HG02610 (cell line): Measurements from ENCODE around the gene UBTD1.

Experiments
- ATAC-seq: cut with Tn5 transposase; IDR thresholded peaks from one replicate; pipeline ENCODE4 v1.9.1; 2021; ENCODE audit warnings: mild to moderate bottlenecking, moderate library complexity; ENCODE audit not compliant: unreplicated experiment

The UBTD1 gene

DNA sequence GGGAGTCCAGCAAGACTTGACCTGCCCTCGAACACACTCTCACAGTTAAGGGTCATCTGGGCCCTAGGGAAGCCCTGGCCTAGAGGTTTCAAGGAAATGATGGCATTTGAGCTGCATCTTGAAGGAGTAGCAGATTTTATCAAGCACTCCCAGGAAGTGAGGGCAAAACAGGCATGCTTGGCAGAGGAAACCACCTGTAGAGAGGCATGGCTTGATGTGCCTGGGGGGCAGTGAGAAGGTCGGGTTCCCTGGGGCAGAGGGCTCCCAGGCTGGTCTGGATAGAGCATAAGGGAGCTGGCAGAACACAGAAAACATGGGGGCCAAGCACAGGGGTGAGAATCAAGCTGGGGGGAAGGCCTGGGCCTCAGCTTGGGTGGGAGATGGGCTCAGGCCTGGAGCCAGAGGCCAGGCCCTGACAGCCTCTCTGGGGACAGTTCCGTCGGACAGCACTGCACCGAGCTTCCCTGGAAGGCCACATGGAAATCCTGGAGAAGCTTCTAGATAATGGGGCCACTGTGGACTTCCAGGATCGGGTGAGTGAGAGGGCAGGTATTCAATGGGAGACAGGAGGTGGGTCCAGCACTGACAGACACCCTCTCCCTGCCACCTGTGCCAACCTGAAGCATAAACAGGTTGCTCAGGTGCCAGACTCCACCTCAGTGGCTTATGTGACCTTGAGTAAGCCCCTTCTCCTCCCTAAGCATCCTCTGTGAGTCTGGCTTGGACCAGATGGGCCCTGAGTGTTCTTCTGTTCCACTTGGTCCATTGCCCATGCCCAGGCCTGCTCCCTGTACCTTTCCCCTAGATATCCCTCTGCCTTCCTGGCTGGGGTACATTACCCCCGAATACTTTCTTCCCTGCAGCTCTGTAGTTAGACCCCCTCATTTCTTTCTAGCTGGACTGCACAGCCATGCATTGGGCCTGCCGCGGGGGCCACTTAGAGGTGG lies 82.0 kb downstream of the UBTD1 start:
- ATAC-seq = no peak

GRCh38 chr10:97582169-97582568 lies 83.4 kb downstream of the UBTD1 start:
- no peak for ATAC-seq

DNA sequence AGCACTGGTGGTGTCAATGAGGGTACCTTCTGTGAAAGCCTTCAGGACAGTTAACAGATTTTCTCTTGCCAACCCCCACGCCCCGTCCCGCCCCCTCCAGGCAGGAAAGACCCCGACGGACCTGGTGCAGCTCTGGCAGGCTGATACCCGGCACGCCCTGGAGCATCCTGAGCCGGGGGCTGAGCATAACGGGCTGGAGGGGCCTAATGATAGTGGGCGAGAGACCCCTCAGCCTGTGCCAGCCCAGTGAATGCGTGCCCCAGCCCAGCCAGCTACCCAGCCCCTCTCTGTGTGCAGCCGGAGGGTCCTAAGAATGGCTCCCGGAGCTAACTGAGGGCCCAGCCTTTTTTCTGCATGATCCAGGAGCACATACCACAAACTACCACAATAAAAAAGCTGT lies 84.8 kb downstream of the UBTD1 start:
- no peak for ATAC-seq

- ATAC-seq = no peak
Measured at GRCh38 chr10:97584060-97584797, 85.5 kb downstream of the UBTD1 start, which contains the start of gene HOGA1. TSS of gene HOGA1 (plus strand) at chr10:97584389. CDS start at chr10:97584704, 315 bp downstream.

DNA sequence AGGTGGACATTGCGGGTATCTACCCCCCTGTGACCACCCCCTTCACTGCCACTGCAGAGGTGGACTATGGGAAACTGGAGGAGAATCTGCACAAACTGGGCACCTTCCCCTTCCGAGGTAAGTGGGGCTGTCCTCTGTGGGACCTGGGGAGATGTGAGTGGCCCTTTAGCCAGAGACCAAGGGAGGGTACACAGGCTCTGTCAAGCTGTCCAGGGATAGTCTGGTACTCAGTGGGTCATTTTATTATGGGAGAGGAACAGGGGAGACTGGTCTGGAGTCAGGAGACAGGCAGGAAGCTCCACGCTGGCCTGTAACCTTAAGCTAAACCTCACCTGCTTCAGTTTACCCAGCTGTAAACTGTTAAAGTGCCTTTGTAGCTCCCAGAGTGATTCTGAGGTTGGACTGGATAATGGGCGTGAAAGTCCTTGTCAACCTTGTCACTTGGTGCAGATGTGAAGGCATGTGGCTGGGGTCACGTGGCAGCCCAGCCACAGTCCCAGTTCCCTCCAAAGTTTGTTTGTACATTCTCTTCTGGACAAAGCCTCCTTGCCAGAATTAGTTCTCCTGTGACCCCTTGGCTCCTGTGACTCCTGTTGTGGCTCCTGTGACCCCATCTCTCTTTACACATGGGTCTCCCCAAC lies 86.2 kb downstream of the UBTD1 start:
- ATAC-seq = no peak

GRCh38 chr10:97585439-97585811 lies 86.7 kb downstream of the UBTD1 start:
- ATAC-seq = no peak

- no peak for ATAC-seq
Measured at GRCh38 chr10:97587183-97587582, 88.5 kb downstream of the UBTD1 start.

DNA sequence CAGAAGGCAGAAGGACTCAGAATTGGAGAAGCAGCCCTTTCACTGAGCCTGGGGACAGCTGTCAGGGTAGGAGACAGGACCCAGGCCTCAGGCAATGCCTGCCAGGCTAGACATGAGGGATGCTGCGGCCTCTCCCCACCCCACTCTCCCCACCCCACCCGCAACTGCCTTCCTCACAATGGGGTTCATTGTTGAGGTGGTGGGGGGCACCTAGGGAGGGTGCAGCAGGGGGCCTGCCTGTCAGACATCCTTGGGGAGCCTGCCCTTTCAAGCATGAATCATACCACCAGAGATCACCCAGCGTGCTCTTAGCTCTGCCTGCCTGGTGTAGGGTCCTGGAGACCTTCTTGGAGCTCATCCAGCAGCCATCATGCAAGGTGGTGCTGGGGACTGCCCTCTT lies 90.8 kb downstream of the UBTD1 start, which contains the start of gene C10orf62:
Gene C10orf62, plus strand, starts transcription at position 243 of the 400 bp plus-strand sequence. CDS start 177 bp downstream, outside the sequence.
- no peak for ATAC-seq

- no peak for ATAC-seq
Measured at GRCh38 chr10:97590082-97590747, 91.5 kb downstream of the UBTD1 start.

- no peak for ATAC-seq
Measured at GRCh38 chr10:97590748-97591495, 92.2 kb downstream of the UBTD1 start.

DNA sequence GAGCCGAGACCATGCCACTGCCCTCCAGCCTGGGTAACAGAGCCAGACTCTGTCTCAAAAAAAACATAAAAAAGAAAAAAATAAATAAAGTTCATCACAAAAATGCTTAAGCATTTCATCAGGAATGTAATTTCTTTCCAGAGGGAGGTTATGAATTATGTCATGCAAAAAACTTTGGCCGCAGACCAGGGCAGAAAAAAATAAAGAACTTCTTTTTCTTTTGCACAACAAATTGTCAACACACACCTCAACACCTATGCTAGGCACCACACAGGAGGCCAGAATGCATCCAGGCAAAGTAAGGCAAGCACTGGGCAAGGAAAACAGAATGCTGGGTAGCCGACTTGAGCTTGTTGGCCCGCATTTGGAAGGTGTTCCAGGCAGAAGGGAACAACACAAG lies 94.7 kb downstream of the UBTD1 start:
- no peak for ATAC-seq

DNA sequence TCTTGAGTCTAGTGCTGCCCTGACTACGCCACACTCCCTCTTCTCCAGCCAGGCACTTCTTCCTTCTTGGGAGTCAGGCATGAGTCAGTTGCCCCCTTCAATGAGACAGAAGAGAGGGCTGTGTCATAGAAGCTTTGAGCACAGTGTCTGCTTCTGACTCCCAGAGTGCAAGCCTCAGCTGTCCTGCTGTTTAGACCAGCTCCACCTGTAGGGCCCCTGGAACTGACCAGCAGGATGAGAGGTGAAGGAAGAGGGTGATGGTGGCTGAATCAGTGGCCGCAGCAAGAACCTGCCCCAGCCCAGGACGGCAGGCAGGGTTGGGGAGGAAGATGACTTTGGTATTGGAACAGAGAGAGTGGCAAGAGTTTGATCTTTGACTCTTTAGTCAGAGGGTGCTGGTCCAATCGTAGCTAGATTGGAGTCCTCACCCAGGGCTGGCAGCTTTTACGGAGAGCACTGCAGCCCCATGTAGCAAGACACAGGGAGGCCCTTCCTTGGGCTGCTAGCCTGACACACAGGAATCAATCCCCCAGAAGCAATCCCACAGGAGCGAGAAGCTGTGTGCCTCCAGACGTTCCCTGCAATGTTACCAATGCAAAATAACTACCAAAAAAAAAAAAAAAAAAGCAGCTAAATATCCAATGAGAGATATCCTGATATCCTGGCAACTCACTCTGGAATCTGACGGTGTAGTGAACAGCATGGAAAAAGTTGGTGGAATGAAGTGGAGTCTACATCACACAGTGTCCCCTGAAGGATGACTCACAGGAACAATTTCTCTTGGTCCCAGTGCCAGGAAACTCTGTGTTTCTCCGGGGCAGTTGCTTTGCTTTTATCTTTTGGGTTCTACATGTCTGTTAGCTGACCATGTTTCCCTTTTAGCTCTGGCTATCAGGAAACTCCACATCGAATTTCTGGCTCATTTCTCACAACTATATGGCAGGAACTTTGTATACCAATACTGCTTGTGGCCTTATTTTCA lies 97.7 kb downstream of the UBTD1 start:
- no peak for ATAC-seq

DNA sequence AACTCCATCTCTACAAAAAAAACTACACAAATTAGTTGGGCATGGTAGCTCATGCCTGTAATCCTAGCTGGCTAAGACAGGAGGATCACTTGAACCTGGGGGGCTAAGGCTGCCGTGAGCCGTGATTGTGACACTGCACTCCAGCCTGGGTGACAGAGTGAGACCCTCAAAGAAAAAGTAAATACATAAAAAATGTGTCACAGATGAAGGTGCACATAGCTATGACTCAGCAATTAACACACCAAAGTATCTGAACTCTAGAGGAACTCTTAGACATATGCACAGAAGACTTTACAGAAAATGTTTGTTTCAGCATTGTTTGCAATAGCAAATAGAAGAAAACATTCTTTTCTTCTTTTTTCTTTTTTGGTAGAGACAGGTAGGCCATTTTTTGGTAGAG lies 99.1 kb downstream of the UBTD1 start:
- ATAC-seq = no peak

DNA sequence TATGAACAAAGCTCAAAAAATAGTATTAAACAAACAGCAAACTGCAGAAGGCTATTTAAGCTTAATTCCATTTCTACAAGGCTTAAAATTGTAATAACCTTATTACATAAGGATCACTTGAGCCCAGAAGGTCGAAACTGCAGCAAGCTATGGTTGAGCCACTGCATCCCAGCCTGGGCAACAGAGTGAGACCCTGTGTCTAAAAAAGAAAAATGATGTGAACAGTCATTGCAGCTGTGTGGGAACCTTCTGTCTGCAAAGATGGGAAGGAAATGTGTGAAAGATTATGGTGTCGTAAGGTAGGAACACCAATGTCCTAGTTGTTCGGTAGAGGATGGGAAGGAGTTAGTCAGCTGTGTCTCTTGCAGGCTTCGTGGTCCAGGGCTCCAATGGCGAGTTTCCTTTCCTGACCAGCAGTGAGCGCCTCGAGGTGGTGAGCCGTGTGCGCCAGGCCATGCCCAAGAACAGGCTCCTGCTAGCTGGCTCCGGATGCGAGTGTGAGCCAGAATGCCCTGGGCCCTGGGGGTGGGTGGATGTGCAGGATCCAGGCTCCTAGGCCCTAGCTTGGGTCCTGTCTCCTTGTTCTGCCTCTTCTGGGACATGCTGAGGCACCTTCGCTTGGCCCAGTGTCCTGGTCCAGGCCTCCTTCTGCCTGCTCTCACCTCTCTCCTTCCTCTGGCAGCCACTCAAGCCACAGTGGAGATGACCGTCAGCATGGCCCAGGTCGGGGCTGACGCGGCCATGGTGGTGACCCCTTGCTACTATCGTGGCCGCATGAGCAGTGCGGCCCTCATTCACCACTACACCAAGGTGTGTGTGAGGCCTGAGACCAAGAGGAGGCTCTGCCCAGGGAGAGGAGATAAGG lies 99.9 kb downstream of the UBTD1 start:
- ATAC-seq = no peak

DNA sequence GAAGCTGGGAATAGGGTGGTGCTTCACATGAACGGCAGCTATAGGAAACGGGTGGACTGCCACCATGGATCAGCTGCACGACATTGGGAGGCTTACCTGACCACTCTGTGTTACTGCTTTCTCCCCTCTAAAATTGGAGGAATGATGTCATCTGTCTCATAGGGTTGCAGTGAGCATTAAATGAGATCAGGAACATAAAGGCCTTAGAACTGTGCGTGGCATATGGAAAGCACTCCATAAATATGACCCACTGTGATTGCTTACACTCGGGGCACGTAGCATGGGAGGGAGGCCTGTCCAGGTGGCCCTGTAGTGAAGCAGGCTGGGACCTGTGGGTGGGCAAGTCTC lies 100.5 kb downstream of the UBTD1 start:
- ATAC-seq = no peak

- ATAC-seq = no peak
Measured at GRCh38 chr10:97600616-97601015, 101.9 kb downstream of the UBTD1 start.

DNA sequence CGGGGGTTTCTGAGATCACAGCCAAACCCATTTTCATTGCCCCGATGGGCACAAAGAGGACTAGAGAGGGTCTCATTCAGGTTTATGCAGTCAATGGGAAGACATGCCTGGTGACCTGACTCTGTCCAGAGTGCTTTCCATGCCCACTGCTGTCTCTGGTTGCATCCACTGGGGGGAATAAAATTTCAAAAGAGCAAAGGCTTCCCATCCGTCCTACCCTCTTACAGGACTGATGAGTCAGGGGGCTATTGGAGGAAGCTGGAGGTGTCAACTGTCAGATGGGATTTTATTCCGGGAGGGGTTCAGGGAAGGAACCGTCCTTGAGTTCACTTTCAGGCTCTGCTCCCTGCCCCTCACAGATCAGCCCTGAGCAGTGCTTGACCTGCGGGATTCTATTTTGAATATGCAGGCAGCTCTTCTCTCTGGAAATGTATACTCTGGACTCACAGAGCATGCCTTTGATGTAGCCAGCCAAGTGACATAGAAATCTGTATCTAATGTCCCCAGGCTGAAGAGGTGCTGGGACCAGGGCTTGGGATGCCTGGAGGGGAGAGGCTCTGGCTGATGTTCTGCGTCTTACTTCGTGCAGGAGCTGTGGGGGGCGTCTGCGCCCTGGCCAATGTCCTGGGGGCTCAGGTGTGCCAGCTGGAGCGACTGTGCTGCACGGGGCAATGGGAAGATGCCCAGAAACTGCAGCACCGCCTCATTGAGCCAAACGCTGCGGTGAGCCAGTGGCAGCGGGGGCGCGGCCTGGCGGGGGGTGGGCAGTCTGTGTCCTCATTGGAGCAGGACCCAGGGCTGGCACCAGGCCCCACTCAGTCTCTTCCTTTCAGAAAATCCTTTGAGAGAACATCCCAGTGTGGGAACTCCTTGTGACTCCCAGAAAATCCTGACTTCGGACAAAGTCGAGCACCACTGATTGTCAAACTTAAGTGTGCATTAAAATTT lies 102.8 kb downstream of the UBTD1 start:
- no peak for ATAC-seq
